Glutamatergic neuron (in vitro differentiated cells): ENCODE results near the gene RPS6KB2. TPM values are rescaled to one million over a fixed set of nuclear protein-coding genes. Genes with fewer than 3 reads are reported as not detected.

ENCODE experiments used
- DNase-seq: peaks from one replicate; pipeline ENCODE4 v3.0.0; 2022
- H3K27ac Mint-ChIP-seq: one replicate; pipeline ENCODE4 v1.8.0; 2020; ENCODE audit warnings: mild to moderate bottlenecking, mixed read lengths, inconsistent platforms; ENCODE audit not compliant: unreplicated experiment
- H3K27me3 Mint-ChIP-seq: one replicate; pipeline ENCODE4 v1.8.0; 2020; ENCODE audit warnings: mild to moderate bottlenecking, moderate library complexity, mixed read lengths, inconsistent platforms; ENCODE audit not compliant: unreplicated experiment
- H3K36me3 Mint-ChIP-seq: one replicate; pipeline ENCODE4 v1.8.0; 2020; ENCODE audit warnings: mild to moderate bottlenecking, mixed read lengths, inconsistent platforms; ENCODE audit not compliant: unreplicated experiment
- H3K4me1 Mint-ChIP-seq: one replicate; pipeline ENCODE4 v1.8.0; 2020; ENCODE audit warnings: mild to moderate bottlenecking, low read depth, mixed read lengths, inconsistent platforms; ENCODE audit not compliant: unreplicated experiment
- H3K4me3 Mint-ChIP-seq: one replicate; pipeline ENCODE4 v1.8.0; 2020; ENCODE audit warnings: mild to moderate bottlenecking, mixed read lengths, inconsistent platforms; ENCODE audit not compliant: unreplicated experiment
- H3K9me3 Mint-ChIP-seq: one replicate; pipeline ENCODE4 v1.8.0; 2020; ENCODE audit warnings: mild to moderate bottlenecking, moderate library complexity, mixed read lengths, inconsistent platforms; ENCODE audit not compliant: unreplicated experiment
- CTCF ChIP-seq: fragments of 200-600 bp; sonication (generic); IDR thresholded peaks from one replicate; pipeline ENCODE4 v1.5.0; 2021; ENCODE audit not compliant: partially characterized antibody, unreplicated experiment
- total RNA-seq: library from RNA; stranded (reverse); fragmentation: NEBNext Ultra II Directional; extraction: Animal tissue kit (Norgen Biotek cat#: 25700); gene quantifications from one replicate; pipeline ENCODE4 v1.2.1, GENCODE V29; 2021; ENCODE audit not compliant: unreplicated experiment

Gene RPS6KB2
- total RNA-seq, 1 donor from 2014 or later: 69.0 TPM

- peaks cover 2% of the 10 kb centered on the region for H3K9me3 Mint-ChIP-seq
- DNase-seq: no peak
- H3K36me3 Mint-ChIP-seq: no peaks in the 10 kb centered on the region
- H3K27ac Mint-ChIP-seq: no peak overlapping the region
- no peaks in the 10 kb centered on the region for H3K4me1 Mint-ChIP-seq
- TF ChIP-seq CTCF: no peak
- peaks cover 16% of the 10 kb centered on the region for H3K27me3 Mint-ChIP-seq
- H3K4me3 Mint-ChIP-seq: no peak overlapping the region
These were observed 8.8 kb upstream of the RPS6KB2 start for GRCh38 chr11:67419325-67420049.

DNA sequence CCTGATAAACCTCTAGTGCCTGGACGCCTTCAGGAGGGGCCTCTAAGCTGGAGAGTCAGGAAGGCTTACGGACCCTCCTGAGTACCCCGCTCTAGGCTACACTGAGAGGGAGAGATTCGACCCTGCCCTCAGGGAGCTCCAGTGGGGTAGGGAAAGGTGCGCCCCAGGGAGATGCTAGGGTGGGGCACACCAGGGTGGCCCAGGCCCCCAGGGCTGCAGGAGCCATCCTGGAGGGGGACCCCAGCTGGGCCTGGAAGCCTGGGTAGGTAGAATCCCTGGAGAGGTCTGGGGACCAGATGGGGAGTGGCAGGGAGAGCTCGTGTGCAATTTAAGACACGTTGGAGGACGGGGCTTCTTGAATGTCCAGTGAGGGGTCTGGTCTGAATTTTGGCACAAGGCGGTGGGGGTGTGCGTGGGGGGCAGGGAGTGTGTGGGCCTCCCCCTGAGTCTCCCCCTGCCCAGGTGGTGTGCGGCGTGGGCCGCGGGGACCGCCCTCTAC lies 8.1 kb upstream of the RPS6KB2 start:
- H3K36me3 Mint-ChIP-seq: no peaks in the 10 kb centered on the region
- DNase-seq: no peak
- H3K27ac Mint-ChIP-seq: no peak overlapping the region
- H3K27me3 Mint-ChIP-seq: peaks cover 16% of the 10 kb centered on the region
- H3K4me3 Mint-ChIP-seq: peak overlapping the region; percentile 73
- peaks cover 2% of the 10 kb centered on the region for H3K9me3 Mint-ChIP-seq
- no peaks in the 10 kb centered on the region for H3K4me1 Mint-ChIP-seq
- TF ChIP-seq CTCF: no peak

DNA sequence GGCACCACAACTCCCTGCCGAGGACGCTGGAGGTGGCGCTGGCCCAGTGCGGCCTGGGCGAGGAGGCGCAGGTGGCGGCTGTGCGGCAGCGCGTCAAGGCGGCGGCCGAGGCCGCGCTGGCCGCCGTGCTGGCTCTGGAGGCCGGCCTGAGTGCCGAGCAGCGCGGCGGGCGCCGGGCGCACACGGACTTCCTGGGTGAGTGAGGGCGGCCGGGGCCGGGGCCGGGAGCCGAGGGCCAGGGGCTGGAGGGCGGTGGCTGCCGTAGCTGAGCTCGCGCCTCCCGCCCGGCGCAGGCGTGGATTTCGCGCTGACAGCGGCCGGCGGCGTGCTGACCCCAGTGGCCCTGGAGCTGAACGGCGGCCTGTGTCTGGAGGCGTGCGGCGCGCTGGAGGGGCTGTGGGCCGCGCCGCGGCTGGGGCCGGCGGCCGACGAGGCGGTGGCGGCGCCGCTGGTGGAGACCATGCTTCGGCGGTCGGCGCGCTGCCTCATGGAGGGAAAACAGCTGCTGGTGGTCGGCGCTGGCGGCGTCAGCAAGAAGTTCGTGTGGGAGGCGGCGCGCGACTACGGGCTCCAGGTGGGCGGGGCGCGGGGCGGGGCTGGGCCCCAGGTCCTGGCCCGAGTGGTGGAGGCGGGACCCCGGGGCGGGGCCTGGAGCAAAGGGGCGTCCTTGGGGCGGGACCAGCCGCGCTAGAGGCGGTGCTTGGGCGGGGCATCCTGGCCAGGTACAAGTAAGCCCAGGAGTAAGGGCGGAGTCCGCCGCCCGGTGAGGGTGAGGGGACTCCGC lies 7.5 kb upstream of the RPS6KB2 start:
- Mint-ChIP-seq H3K4me3 (peak overlapping the region; percentile 70), H3K36me3 (no peaks in the 10 kb centered on the region), H3K9me3 (peaks cover 4% of the 10 kb centered on the region), H3K27me3 (peaks cover 16% of the 10 kb centered on the region), H3K27ac (no peak overlapping the region), H3K4me1 (no peaks in the 10 kb centered on the region)
- no peak for TF ChIP-seq CTCF
- DNase-seq: peak; percentile 99

- Mint-ChIP-seq H3K27ac (no peak overlapping the region), H3K27me3 (peaks cover 9% of the 10 kb centered on the region), H3K9me3 (peaks cover 5% of the 10 kb centered on the region), H3K4me1 (no peaks in the 10 kb centered on the region), H3K36me3 (no peaks in the 10 kb centered on the region), H3K4me3 (peak overlapping the region; percentile 70)
- no peak for TF ChIP-seq CTCF
- DNase-seq: no peak
These were observed 6.8 kb upstream of the RPS6KB2 start for GRCh38 chr11:67421430-67422031.
